Stimulated activated CD4-positive, alpha-beta T cell treated with anti-CD3 and anti-CD28 coated beads, Interleukin-1b, Interleukin-23, amount 100 ng/mL, for 4 hours (primary cell): ENCODE data around the gene GPD2.

Experiments
- DNase-seq, 2 donors: peaks; one replicate each; pipeline ENCODE4 v3.0.0-alpha.2; 2020; ENCODE audit warnings: low read depth in 2 of 2

The GPD2 gene

DNA sequence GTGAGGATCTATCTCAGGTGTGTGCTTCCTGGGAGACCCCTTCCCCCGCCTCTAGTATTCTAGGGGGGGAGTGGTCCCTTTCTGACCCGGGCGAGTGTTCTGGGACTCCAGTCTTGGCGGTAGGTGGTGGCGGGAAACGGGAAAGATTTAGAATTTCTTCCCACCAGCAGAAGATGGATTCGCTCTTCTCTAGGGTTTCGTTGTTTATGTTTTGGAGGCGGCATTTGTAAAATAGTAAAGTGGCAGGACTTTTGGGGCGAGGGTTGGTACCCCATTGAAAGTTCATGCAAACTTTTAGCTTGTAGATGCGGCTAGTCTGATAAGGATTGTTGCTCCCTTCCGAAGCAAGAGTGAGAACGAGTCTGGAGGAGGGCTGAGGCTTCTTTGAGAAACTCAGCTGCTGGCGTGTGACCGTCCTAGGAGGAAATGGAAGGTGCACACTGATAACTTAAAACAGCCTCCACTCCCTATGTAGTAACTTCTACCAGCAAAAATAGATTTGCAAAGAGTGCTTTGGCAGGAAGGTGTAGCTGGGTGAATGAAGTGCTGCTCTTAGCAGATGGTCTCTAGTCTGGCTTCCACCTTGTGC is 412 bp downstream of the GPD2 start:
- DNase-seq = no peak

DNA sequence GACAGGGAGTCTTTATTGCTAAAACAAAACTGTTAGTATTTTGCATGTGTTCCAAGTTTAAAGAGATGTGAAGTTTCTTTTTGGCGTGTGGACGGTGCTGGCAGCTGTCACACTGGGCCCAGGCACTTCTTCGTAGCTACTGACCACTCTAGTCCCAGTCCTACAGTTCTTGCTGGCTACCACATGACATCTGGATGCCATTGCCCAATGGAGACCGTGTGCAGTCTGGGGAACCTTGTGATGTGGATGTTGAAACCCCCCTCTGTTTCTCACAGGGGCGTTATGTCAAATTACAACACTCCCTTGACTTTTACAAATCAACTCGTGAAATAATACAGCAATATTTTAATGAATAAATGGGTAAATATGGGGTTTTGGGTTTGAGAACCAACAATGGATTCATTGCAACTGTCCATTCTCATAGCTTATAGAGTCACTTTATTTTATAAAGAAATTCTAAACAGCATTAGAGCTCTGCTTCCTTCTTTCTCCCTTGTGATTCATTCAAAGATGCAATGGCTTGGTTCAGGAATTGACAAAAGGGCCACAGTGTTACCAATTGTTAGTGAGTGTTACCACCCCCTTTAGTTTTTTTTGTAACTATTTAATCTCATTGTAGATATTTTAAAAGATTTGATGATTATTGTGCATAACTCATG is 1.2 kb downstream of the GPD2 start:
- DNase-seq = no peak

DNA sequence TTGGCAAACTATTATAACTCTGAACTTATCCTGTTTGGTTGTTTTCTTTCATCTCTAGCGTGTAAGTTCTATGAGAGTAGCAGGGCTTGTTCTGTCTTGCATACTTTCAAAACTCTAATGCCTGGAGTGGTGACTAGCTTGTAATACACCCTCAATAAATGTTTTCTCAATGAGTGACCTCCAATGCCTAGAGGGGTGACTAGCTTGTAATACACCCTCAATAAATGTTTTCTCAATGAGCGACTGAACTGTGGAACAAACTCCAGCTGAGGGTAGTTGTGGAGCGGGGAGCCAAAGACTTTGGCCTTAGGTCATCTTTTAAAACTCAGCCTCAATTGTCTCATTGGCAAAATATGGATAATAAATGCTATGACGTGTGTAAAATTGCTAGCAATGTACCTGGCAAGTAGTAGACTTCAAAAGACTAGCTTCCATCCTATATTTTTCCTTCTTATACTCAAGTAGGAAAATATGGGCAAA is 1.8 kb downstream of the GPD2 start:
- DNase-seq = no peak

DNA sequence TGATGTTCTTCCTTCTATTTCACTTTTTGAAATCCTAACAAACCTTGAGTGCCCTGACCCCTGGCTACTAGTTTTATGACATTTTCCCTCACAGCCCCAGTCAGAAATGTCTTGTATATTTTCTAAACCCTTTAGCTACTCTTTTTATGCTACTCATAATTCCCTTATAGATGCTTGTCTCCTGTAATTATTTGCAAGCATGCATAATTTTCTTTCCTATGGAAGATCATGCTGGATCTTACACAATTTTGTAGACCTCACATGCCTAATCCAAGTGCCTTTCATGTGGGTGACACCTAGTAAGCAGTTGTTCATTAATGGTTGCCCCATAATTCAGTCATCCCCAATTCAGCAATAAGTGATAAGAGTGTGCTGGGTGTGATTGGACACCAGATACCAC is 6.9 kb downstream of the GPD2 start:
- no peak for DNase-seq

DNA sequence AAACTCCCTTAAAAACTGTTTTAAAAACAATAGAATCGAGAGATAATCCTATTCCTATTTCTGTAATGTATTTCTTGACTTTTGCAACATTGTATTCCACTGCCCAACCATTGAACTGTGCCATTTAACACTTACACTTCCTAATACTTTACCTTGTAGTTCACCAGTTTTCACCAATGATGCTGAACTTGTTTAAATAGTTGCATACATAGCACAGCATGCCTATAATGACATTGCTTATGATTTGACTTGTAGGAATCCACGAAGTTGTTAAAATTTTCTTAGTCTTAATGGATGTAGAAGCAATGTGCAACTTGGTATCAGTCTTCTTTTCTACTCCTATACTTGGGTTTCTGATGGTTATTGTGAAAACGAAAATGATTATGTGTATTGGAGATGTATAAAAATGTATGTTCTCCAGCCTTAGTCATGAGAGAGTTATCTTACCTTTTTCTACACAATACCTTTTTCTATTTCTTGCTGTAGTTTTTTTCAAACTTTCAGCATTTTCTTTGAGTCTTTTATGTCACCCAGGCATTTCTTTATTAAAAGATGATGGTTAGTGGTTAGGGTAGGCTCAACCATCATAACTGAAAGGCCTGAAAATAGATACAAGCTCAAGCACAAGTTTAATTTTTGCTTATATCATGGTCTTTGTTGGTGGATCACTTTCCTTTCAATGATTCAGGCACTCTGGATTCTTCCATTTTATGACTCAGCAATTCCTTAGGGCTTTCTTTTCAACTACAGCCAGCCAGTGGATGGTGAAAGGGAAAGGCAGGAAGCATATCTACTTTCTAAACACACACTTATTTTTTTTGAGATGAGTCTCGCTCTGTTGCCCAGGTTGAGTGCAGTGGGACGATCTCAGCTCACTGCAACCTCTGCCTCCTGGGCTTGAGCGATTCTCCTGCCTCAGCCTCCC is 9.4 kb downstream of the GPD2 start:
- DNase-seq = no peak

DNA sequence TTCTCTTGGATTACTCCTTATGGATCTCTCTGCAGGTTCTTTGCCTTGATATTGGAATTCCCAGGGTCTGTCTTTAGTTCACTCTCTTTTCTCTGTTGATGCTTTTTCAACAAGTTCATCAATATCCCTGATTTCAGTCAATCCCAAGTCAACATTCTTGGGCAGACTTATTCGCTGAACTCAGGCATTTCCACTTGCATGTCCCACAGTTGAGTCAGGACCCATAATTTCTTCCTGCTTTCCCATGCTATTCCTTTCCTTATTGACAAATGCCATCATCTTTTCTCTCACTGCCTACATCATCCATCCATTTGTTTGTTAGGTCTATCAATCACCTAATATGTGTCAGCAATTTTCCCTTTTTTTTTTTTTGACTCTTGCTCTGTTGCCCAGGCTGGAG is 11.6 kb downstream of the GPD2 start:
- no peak for DNase-seq

DNA sequence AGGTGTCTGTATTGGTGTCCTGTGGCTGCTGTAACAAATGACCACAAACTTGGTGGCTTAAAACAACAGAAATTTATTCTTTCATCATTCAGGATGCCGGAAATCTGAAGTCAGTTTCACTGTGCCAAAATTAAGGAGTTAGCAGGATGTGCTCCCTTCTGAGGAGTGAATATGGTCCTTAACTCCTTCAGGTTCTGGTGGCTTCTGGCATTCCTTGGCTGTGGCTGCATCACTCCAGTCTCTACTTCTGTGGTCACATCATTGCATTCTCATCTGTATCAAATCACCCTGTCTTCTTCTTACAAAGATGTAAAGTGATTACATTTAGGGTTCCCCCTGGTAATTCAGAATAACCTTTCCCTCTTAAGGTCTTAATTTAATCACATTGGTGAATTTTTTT is 12.6 kb downstream of the GPD2 start:
- DNase-seq = no peak

DNA sequence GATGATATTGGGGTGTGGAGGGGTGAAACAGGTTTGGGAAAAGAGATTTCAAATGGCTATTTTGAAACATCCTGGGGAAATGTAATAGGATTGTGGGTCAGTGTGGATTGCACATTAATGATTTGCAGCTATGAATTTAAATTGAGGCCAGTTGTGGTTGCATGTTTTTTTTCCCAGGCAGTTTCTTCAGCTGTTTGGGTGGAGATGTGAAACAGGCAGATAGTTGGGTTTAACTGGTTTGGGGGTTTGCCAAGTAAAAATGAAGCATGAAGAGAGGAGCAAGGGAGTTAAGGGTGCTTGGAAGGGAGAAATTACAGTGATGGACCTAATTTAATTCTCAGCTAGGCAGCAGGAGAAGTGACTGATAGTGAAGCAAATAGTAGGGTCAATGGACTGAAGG is 16.8 kb downstream of the GPD2 start:
- DNase-seq = no peak

DNA sequence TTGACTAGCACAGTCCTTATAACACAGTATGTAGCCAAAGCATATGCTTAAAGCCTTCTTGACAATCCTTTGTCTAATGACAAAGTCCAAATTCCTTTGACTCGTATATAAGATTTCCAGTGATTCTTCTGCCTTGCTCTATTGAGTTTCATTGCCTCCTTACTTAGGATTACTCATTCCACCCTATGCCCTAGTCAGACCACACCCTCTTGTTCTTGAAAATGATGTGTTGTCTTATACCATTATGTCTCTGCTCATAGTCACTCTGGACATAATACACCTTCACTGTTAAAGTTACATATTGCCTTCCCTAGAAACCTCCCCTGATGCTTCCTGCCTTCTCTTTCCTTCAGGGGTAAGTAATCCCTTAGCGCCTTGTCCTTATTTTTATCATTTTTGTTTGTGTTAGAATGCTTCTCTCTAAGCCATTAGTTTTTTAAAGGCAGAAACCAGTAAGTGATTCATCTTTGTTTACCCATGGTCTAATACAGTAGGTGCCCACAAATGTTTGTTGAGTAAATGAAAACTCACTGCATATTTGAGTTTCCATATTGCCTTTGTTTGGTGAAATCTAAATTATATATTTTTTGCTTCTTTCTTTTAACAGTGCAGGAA is 19.3 kb downstream of the GPD2 start:
- no peak for DNase-seq

DNA sequence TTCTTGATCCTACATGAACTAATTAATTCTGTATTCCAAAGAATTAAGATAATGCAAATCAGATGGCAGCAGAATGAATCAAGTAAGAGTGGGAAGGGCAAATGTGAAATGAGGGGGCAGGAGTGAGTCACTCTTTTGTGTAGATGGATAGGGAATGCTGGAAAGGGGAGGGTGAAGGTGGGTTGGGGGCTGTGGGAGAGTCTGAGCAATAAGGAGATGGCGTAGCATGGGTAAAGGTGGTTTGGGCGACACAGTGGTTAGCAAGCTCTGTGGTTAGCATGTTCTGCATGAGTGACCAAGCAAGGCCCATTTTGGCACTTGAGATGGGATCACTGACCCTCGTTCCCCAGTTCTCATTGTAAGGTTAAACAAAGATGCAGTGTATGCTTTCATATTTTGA is 20.4 kb downstream of the GPD2 start:
- no peak for DNase-seq

DNA sequence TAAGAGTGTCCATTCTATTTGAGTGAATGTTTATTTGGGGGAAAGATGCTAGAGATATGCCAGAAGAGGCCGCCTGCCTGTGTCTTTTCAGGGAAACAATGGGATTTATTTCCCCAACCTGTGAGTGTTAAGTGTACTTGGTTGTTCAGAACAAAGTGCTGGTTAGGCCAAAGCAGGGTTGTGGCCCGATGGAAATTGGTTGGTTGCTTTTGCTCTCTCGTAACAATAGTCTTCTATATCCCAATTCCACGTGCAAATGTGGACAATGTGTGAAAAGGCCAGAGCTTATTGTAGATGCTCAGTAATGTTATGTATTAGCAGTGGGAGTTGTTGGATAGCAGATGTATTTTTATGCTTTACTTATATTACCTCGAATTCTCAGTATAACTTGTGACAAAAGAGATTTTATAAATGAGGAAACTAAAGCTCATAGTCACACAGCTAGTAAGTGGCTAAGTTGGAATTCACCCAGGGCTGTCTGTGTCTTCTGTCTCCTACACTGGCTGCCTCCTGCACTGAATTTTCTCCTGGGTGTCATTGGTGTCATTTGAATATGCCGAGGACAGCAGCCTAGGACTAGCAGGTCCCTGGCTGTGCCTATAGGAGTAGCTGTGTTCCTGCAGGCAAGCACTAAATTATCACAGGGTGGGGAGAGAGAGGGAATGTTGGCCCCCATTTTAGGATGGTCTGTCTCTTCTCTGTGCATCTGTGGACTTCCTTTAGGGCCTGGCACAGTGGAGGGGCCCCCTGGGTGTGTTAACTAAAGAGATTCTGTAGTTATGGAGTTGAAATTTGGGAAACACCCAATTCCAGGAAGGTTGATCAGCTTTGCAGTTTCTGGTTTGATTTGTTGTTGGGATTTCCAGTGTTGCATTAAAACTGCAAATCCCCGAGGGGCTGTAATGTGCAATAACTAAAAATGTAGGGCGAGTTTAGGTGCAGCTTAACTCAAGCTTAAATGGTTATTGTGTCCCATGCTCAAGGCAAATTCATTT is 21.6 kb downstream of the GPD2 start:
- no peak for DNase-seq

DNA sequence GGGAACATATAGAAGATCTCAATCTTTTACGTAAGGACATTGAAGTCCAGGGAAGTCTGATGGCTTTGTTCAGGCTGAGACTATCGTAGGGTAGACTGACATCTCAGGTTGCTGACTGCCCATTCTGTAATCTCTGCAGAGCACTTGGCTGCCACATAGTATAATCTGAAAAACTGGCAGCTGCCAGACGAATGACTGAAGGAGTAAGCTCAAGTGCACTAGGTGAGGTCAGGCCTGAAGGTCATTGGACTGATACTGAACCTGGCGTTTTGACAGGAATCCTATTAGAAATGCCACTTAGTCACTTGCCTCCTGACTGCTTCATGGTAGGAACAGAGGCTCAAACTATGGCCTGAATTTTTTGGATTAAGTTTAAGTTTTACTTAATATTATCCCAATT is 23.5 kb downstream of the GPD2 start:
- DNase-seq = no peak

DNA sequence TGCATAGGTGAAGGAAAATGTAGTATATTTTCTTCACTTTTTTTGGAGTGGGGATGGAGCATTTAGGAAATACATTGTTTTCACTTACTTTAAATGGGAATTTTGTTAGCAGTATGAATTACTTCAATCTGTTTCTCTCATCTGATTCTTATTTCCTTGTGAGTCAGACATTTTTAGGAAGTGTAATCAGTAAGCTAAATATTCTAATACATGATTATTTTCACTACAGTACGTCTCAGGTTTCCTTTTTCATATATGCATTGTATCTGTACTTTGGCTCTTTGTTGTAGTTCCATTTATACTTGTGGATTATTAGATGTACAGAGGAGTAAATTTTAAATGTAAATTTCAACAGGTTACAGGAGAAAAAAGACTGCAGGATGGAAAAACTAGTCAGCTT is 27.9 kb downstream of the GPD2 start:
- no peak for DNase-seq

DNA sequence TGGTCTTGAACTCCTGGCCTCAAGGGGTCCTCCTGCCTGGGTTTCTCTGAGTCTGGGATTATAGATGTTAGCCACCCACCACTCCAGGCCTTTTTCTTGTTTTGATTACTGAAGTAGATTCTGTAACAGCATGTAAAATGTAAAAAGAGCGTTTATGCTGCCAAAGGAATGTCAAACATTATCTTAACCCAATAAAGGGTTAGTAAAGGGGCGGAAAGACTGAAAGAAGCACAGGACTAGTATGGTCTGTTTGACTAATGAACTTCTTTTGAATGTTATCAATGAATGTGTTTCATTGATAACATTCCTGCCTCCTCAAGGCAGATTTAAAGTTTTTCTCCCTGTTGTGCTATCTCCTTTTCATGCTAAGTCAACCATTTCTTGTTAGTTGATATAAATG is 29.4 kb downstream of the GPD2 start:
- DNase-seq = no peak

DNA sequence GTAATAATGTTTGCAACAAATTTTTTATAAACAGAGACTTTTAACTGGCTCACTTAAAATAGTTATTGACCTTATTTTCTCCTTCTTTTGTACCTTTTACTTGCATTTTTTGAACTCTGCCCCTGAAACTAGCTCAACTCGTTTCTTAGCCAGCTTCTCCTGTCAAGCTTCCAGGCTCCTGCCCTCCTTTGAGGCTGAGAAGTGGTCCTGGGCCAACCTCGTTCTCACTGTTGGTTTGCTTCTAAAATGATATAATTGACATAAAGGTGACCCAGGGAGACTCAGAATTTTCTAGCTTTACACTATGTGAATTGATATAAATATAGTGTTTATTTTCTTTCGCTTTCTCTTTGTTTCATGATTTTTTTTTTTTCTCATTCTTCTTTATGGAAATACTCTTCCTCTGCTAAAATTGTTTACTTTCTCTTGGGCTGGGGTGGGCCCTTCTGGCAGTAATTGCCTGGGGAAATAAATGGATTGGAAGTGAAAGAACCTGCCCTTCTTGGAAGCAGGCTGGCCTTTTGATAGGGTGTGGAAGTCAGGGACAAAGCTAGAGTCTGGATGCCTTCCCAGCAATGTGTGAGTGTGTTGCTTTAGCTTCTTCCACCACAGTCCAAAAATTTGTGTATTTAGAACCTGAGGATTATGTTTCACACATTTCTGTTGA is 30.7 kb downstream of the GPD2 start:
- DNase-seq = no peak

DNA sequence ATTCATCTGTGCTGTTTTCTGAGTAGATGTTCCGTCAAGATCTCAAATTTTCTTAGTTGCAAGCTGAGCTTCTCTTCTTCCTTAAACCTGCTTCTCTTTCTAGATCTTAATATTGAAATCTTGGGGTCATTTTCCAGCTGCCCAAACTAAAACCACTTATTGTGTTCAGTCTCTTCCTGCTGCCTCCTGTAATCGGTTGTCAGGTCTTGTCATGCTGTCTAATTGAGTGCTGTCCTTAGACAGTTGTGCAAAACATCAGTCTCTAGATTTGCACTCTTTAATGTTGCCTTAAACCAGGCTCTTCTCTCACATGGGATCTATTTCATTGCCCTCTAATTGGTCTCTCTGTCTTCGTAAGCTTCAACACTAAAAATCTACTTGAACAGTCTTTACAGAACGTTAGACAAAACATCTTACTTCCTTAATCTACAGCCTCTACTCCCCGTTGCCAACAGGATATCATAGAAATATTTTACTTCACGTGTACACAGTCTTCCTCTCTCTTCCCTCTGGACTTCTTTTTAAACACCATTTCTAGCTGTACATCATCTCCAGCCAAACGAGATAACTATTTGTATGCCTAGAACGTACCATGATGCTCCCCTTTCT is 34.9 kb downstream of the GPD2 start:
- DNase-seq = no peak

DNA sequence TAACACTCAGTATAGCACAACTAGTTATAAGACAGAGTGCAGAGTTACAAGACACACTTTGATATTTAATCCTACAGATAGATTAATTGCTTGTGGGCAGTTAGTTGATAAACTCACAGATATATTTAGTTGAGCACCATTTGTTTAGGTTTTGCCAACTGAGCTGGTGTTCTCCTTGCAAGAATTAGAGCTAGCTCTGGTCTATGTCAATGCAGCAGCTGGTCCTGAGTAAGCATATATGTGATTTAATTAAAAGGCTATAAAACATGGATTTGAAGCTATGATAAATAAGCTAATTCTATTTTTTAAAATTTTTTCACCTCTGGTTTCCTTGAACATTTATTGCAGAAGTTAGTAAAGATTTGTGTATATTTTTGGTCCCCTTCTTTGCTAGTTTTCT is 35.6 kb downstream of the GPD2 start:
- no peak for DNase-seq

DNA sequence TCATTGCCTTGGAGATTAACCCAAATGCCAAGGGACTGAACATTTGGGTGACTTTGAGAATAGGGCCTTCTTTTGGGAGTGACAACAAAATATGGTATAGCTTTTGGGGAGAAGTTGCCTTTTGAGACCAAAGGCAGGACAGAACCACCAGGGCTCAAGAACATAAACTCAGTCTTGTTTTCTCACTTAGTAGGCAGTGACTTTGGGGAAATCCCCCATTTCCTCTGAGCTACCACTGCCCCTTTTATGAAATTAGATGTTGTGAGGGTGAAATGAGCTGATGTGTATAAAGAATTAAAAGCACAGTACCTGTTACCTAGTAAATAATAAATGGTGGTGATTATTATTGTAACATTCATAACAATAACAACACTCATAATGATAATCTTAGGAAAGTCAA is 36.5 kb downstream of the GPD2 start:
- no peak for DNase-seq

DNA sequence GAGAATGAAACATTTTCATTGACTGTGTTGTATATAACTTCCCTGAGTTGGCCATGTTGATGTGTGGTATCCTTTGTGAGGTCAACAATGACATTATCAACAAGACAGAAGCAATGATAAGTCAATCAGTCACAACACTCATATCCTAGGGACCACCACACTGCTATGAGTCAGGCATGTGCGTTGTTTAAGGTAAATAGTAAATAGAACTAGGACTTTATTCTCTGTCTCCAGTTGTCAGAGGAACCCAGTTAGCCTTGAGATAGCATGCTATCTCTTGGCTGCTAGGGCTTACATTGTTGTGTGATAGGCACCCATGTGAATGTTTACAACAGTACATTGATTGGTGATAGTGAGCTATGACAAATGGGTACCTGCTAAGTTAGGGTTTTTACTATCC is 37.3 kb downstream of the GPD2 start:
- no peak for DNase-seq

DNA sequence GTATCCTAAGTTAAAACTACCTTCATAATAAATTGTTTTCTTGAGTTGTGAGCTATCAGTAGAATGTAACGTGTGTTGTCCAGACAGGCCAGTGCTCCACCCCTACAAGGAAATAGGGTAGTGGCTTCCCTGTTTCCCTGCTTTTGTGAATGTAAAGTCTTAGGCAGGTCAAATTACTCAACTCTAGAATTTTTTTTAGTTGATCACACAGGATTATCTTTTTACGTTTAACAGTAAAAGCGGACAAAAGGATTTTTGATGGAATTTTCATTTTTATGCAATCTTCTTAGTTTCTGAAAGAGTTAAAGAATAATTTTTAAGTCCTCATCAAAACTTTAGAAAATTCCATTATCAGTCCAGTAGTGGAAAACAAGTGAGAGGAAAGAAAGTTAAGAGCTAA is 38.2 kb downstream of the GPD2 start:
- DNase-seq = no peak
